Trophoblast cell (in vitro differentiated cells and primary cell): ENCODE results near the gene FGFBP1.

Experiments
- DNase-seq, 2 donors: peaks; one replicate each; pipeline ENCODE4 v3.0.0-alpha.2; 2016
- H2AFZ ChIP-seq: 2 replicates; pipeline ENCODE4 v1.6.1; 2013; ENCODE audit warnings: low read length, moderate library complexity, mild to moderate bottlenecking; ENCODE audit not compliant: insufficient read depth, poor library complexity
- H2AK5ac ChIP-seq: 2 replicates; pipeline ENCODE4 v1.6.1; 2013; ENCODE audit warnings: mild to moderate bottlenecking, low read length
- H2BK120ac ChIP-seq: 2 replicates; pipeline ENCODE4 v1.6.1; 2013; ENCODE audit warnings: low read length, mild to moderate bottlenecking, moderate library complexity; ENCODE audit not compliant: insufficient read depth, poor library complexity
- H2BK12ac ChIP-seq: 2 replicates; pipeline ENCODE4 v1.6.1; 2013; ENCODE audit warnings: mild to moderate bottlenecking, low read length, moderate library complexity
- H2BK5ac ChIP-seq: 2 replicates; pipeline ENCODE4 v1.6.1; 2013; ENCODE audit warnings: low read length, low read depth, moderate library complexity, mild to moderate bottlenecking; ENCODE audit not compliant: poor library complexity
- H3K14ac ChIP-seq: 2 replicates; pipeline ENCODE4 v1.6.1; 2013; ENCODE audit warnings: mild to moderate bottlenecking, low read length
- H3K18ac ChIP-seq: 2 replicates; pipeline ENCODE4 v1.6.1; 2013; ENCODE audit warnings: mild to moderate bottlenecking, low read length
- H3K23ac ChIP-seq: 2 replicates; pipeline ENCODE4 v1.6.1; 2013; ENCODE audit warnings: low read length
- H3K27ac ChIP-seq: 2 replicates; pipeline ENCODE4 v1.5.1; 2013; ENCODE audit warnings: low read depth, mild to moderate bottlenecking, inconsistent platforms, low read length, moderate library complexity
- H3K27me3 ChIP-seq: 2 replicates; pipeline ENCODE4 v1.6.1; 2013; ENCODE audit warnings: inconsistent platforms, mild to moderate bottlenecking, low read length, moderate library complexity; ENCODE audit not compliant: insufficient read depth
- H3K36me3 ChIP-seq, 2 experiments: 1 replicate in 1 of 2; 2 replicates in 1 of 2; pipeline ENCODE4 v1.6.1; 2013; ENCODE audit warnings: low read length in 2 of 2, mild to moderate bottlenecking in 2 of 2, moderate library complexity in 1 of 2; ENCODE audit not compliant: insufficient read depth in 2 of 2, control insufficient read depth in 1 of 2
- H3K4ac ChIP-seq: 2 replicates; pipeline ENCODE4 v1.6.1; 2013; ENCODE audit warnings: low read depth, mild to moderate bottlenecking, low read length, moderate library complexity
- H3K4me1 ChIP-seq, 2 experiments: 1 replicate in 1 of 2; 2 replicates in 1 of 2; pipeline ENCODE4 v1.6.1; 2013; ENCODE audit warnings: low read length in 2 of 2, mild to moderate bottlenecking in 2 of 2, moderate library complexity in 1 of 2; ENCODE audit not compliant: insufficient read depth in 2 of 2, control insufficient read depth in 1 of 2
- H3K4me2 ChIP-seq: 2 replicates; pipeline ENCODE4 v1.6.1; 2013; ENCODE audit warnings: inconsistent platforms, mild to moderate bottlenecking, low read length, moderate library complexity
- H3K4me3 ChIP-seq: 2 replicates; pipeline ENCODE4 v1.5.1; 2013; ENCODE audit warnings: mild to moderate bottlenecking, low read depth, low read length, inconsistent platforms
- H3K79me1 ChIP-seq: one replicate; pipeline ENCODE4 v1.6.1; 2013; ENCODE audit warnings: low read length
- H3K79me2 ChIP-seq: 2 replicates; pipeline ENCODE4 v1.6.1; 2013; ENCODE audit warnings: low read length, mild to moderate bottlenecking; ENCODE audit not compliant: control insufficient read depth, insufficient read depth, poor library complexity
- H3K9ac ChIP-seq: 2 replicates; pipeline ENCODE4 v1.6.1; 2013; ENCODE audit warnings: mild to moderate bottlenecking, low read length
- H3K9me3 ChIP-seq: 2 replicates; pipeline ENCODE4 v1.6.1; 2013; ENCODE audit warnings: low read depth, mild to moderate bottlenecking, control low read depth, inconsistent platforms, low read length; ENCODE audit not compliant: insufficient read depth
- H4K12ac ChIP-seq: 2 replicates; pipeline ENCODE4 v1.6.1; 2013; ENCODE audit warnings: low read depth, mild to moderate bottlenecking, low read length, moderate library complexity
- H4K8ac ChIP-seq: 2 replicates; pipeline ENCODE4 v1.6.1; 2013; ENCODE audit warnings: low read depth, mild to moderate bottlenecking, low read length, moderate library complexity
- H4K91ac ChIP-seq: one replicate; pipeline ENCODE4 v1.6.1; 2013; ENCODE audit warnings: low read depth, mild to moderate bottlenecking, low read length, moderate library complexity
- WGBS: extraction: QIAGEN DNeasy Blood & Tissue Kit; methylation state at CpG from one replicate; pipeline ENCODE4 v1.1.7; 2013; ENCODE audit warnings: missing lambda C conversion rate; ENCODE audit not compliant: insufficient read length, insufficient coverage; ENCODE audit errors: extremely low coverage; 5-methylcytosine and 5-hydroxymethylcytosine counted together

FGFBP1 gene

DNA sequence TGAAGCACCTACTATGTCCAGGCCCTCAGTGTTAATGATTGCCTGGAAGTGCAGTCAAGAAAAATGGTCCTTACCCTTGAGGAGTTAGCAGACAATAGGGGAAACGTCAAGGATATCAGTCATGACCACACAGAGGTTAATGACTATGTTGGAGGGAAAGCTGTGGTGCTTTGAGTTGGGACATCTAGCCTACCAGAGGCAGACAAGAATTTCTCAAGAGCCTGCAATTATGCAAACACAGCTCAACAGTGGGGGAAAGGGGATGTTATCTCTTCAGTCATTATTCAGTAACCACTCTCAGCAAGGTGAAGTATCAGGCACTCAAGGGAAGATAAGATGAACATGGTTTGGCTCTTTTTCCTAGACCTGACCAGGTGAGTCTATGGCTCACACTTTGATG lies 7.0 kb upstream of the FGFBP1 start:
- no peak overlapping the region for H2AFZ ChIP-seq
- H2AK5ac ChIP-seq = no peak overlapping the region
- no peaks in the 10 kb centered on the region for H3K79me2 ChIP-seq
- no peak overlapping the region for H4K12ac ChIP-seq
- DNase-seq = peak; percentile 85 to 93
- no peak overlapping the region for H3K4me2 ChIP-seq
- no peaks in the 10 kb centered on the region for H3K79me1 ChIP-seq
- no peak overlapping the region for H3K27ac ChIP-seq
- no peak overlapping the region for H2BK5ac ChIP-seq
- H2BK12ac ChIP-seq = no peak overlapping the region
- H2BK120ac ChIP-seq = no peak overlapping the region
- no peak overlapping the region for H3K18ac ChIP-seq
- H3K23ac ChIP-seq = no peak overlapping the region
- H4K8ac ChIP-seq = no peak overlapping the region
- H3K36me3 ChIP-seq = no peaks in the 10 kb centered on the region
- no peaks in the 10 kb centered on the region for H3K27me3 ChIP-seq
- no peak overlapping the region for H3K14ac ChIP-seq
- no peaks in the 10 kb centered on the region for H3K4me1 ChIP-seq
- no peak overlapping the region for H4K91ac ChIP-seq
- H3K4ac ChIP-seq = no peak overlapping the region
- WGBS = no CpG with 5 or more reads among the region's 1 CpG
- no peaks in the 10 kb centered on the region for H3K9me3 ChIP-seq
- no peak overlapping the region for H3K4me3 ChIP-seq
- no peak overlapping the region for H3K9ac ChIP-seq

DNA sequence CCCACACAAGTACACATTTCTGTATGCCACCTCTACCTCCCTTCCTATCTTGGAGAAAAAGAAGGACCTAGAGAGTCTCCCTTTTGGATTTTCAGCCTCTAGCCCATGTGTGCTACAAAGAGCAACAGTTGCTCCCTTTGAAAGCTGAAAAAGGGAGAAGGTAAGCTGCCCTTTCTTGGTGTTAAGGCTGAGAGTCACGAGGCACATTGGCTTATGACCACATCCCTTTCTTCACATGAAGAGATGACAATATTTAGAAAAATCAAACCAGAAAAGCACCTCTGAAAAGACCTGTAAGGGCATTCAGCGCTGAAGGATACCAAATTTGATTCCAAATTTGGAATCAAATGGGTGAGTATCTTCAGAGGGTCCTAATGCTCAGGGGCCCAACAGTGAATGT lies 6.4 kb upstream of the FGFBP1 start:
- Histone ChIP-seq H3K79me1 (no peaks in the 10 kb centered on the region), H4K12ac (no peak overlapping the region), H4K91ac (no peak overlapping the region), H3K4me3 (no peak overlapping the region), H3K27ac (no peak overlapping the region), H3K18ac (no peak overlapping the region), H3K14ac (no peak overlapping the region), H3K79me2 (no peaks in the 10 kb centered on the region), H3K36me3 (no peaks in the 10 kb centered on the region), H2BK12ac (no peak overlapping the region), H3K23ac (no peak overlapping the region), H2BK120ac (no peak overlapping the region), H3K27me3 (no peaks in the 10 kb centered on the region), H2BK5ac (no peak overlapping the region), H2AFZ (no peak overlapping the region), H3K4ac (no peak overlapping the region), H3K4me2 (no peak overlapping the region), H3K4me1 (no peaks in the 10 kb centered on the region), H2AK5ac (no peak overlapping the region), H3K9ac (no peak overlapping the region), H3K9me3 (no peaks in the 10 kb centered on the region), H4K8ac (no peak overlapping the region)
- WGBS = no CpG with 5 or more reads among the region's 2 CpGs
- no peak for DNase-seq

DNA sequence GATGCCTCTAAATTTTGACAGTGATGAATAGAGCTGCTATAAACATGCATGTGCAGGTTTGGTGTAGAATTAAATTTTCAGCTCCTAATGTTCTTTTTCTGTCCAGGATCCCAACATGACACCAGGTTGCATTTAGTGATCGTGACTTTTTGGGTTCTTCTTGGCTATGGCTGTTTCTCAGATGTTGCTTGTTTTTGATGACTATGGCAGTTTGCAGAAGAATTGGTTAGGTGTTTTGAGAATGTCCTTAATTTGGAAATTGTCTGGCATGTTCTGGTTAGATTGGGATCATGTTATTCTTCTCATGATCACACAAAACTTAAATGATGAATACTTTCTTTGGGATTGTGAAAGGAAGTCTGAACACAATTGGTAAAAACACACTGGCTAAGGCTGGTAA lies 3.7 kb upstream of the FGFBP1 start:
- Histone ChIP-seq H4K91ac (no peak overlapping the region), H4K12ac (no peak overlapping the region), H3K79me1 (no peaks in the 10 kb centered on the region), H3K36me3 (no peaks in the 10 kb centered on the region), H2BK120ac (no peak overlapping the region), H3K18ac (no peak overlapping the region), H3K4me1 (peaks cover 0 to 5% of the 10 kb centered on the region in 2 experiments), H3K9ac (no peak overlapping the region), H2BK12ac (no peak overlapping the region), H3K4ac (no peak overlapping the region), H3K79me2 (no peaks in the 10 kb centered on the region), H3K23ac (no peak overlapping the region), H4K8ac (no peak overlapping the region), H3K27ac (no peak overlapping the region), H3K27me3 (no peaks in the 10 kb centered on the region), H2AFZ (no peak overlapping the region), H2BK5ac (no peak overlapping the region), H3K4me2 (no peak overlapping the region), H3K9me3 (no peaks in the 10 kb centered on the region), H3K4me3 (no peak overlapping the region), H3K14ac (no peak overlapping the region), H2AK5ac (no peak overlapping the region)
- no CpG with 5 or more reads among the region's 1 CpG for WGBS
- no peak for DNase-seq

DNA sequence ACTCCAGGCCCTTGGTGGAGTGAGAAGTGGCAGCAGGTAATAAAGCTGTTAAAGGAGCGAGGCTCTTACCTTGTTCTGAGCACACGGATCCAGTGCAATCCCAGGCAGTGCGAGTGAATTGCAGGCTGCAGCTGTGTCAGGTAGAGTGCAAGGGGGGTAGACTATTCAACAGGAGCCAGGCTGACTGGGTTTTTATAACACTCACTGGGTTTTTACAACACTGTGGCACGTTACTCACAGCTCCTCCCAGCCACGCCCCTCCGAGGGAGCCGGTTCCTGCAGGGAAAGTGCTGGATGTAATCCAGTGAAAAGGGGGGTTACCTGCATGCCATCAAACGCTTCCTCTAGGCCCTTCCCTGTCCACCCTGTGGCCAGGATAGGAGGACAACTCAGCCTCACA lies 358 bp downstream of the FGFBP1 start:
- H4K12ac ChIP-seq = no peak overlapping the region
- no peak overlapping the region for H3K4me3 ChIP-seq
- H2BK120ac ChIP-seq = no peak overlapping the region
- DNase-seq = no peak
- H3K9ac ChIP-seq = no peak overlapping the region
- no peaks in the 10 kb centered on the region for H3K79me1 ChIP-seq
- peaks cover 0 to 5% of the 10 kb centered on the region in 2 experiments for H3K4me1 ChIP-seq
- H3K27ac ChIP-seq = no peak overlapping the region
- H2AFZ ChIP-seq = no peak overlapping the region
- whole genome bisulfite sequencing = no CpG with 5 or more reads among the region's 8 CpGs
- H3K27me3 ChIP-seq = no peaks in the 10 kb centered on the region
- no peaks in the 10 kb centered on the region for H3K36me3 ChIP-seq
- no peak overlapping the region for H3K23ac ChIP-seq
- no peak overlapping the region for H4K91ac ChIP-seq
- no peak overlapping the region for H2AK5ac ChIP-seq
- no peak overlapping the region for H3K4me2 ChIP-seq
- no peak overlapping the region for H3K18ac ChIP-seq
- no peak overlapping the region for H3K4ac ChIP-seq
- H4K8ac ChIP-seq = no peak overlapping the region
- no peaks in the 10 kb centered on the region for H3K79me2 ChIP-seq
- no peak overlapping the region for H3K14ac ChIP-seq
- no peaks in the 10 kb centered on the region for H3K9me3 ChIP-seq
- no peak overlapping the region for H2BK5ac ChIP-seq
- no peak overlapping the region for H2BK12ac ChIP-seq
